HG03469 (cell line): ENCODE measurements around the gene TMPRSS6.

ENCODE experiments used
- ATAC-seq: cut with Tn5 transposase; IDR thresholded peaks from one replicate; pipeline ENCODE4 v1.9.1; 2021; ENCODE audit warnings: mild to moderate bottlenecking, moderate library complexity, moderate number of reproducible peaks; ENCODE audit not compliant: unreplicated experiment

TMPRSS6 gene

DNA sequence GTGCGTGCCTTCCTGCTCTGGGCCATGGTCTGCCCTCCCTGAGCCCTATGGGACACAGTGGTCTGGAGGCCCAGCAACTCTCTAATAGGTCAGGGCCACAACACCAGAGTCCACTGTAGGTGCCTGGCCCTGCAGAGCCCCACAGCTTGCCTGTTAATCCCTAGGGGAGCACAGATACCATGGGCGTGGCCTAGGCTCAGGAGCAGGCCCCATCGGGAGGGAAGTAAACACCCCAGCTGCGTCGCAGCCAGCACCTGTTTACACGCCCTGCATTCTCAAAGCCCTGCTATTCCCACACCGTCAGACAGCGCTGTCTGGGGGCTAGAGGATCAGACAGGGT, 55.5 kb downstream of the TMPRSS6 start:
- ATAC-seq, result no peak

DNA sequence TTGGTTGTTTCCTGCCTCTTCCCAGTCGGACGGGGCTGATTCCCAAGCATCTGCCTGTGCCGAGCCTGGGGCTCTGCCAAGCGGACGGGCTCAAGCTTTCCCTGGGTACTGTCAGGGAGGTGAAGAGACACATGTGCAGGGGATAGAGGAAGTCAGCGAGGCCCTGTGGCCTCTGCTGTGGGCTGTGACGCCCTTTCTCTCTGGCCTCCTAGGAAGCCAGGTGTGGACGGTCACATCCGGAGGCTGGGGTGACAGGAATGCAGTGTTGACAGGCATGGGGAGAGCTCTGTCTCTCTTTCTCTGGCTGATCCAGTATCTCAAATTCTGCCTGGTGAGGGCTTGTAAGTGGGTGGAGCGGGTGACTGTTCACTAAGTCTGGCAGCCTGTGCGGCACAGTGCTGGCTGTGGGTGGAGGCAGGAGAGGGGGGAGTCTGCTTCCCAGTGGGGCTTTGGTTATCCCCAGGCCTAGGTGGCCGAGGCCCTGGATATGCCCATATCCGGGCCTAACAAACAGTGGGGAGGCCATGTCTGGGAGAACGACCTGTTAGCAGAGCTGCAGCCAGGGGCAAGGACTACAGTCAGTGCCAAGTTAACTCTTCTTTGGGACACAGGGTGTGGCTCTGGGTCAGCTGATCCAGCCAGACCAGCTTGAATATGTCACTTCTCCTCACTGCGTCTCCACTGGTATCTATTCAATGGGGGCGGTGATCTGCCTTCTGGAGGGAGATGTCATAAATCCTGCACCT, 56.0 kb downstream of the TMPRSS6 start:
- ATAC-seq, result no peak

DNA sequence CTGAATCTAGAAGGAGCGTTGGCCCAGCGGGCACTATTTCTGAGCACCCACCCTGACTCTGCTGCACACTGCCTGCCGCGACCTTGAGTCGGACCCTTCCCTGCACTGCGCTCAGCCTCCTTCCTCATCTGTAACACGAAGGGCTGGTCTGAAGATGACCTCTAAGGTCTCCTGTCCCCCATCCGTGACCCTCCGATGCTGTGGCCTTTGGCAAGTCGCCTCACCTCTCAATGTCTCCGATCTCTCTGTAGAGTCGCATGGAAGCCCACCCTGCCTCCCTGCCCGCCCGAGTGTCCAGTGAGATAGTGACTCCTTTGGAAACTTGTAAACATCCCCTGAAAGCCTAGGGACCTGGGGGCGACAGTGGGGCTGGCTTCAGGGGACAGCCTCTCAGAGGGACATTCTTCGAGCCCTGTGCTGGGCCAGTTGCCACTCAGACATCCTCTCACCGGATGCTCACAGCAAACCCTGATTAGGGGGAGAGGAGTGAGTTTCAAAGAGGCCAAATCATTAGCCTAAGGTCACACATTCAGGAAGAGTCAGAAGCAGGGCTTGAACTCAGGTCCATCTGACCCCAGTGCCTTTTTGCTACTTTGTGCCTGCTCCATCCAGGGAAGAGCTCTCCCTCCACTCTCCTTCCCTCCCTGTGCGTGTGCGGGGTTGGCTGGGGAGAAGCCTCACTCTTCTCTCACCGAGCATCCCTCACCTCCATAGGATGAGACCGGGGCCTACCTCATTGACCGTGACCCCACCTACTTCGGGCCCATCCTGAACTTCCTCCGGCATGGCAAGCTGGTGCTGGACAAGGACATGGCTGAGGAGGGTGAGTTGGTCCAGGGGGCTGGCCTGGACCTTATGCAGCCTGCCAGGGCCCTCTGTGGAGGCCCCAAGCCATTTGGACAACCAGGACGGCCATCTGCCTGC, 56.9 kb downstream of the TMPRSS6 start:
- no peak for ATAC-seq

GRCh38 chr22:37051391-37052385, 57.8 kb downstream of the TMPRSS6 start, which contains the start of gene KCTD17:
TSS of gene KCTD17 (plus strand) at chr22:37051742. CDS start at chr22:37051761, 19 bp downstream.
- ATAC-seq, result no peak

- ATAC-seq, result no peak
Measured at GRCh38 chr22:37050913-37051312, 58.6 kb downstream of the TMPRSS6 start.

- no peak for ATAC-seq
Measured at GRCh38 chr22:37049224-37049623, 60.3 kb downstream of the TMPRSS6 start.

DNA sequence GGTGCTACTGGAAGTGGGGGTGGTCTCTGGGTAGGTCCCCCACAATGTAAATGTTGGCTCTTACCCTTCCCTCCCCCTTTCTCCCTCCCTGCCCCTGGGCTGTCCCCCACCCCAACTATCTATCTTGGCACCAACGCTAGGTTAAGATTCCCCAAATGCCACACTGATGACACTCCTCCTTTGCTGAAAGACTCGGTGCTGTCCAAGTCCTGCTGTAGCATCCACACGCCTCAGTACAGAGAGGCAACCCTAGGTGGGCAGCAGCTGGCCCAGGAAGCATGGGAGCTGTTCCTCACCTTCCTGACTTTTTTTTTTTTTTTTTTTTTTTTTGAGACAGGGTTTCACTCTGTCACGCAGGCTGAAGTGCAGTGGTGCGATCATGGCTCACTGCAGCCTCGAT, 61.4 kb downstream of the TMPRSS6 start:
- no peak for ATAC-seq

DNA sequence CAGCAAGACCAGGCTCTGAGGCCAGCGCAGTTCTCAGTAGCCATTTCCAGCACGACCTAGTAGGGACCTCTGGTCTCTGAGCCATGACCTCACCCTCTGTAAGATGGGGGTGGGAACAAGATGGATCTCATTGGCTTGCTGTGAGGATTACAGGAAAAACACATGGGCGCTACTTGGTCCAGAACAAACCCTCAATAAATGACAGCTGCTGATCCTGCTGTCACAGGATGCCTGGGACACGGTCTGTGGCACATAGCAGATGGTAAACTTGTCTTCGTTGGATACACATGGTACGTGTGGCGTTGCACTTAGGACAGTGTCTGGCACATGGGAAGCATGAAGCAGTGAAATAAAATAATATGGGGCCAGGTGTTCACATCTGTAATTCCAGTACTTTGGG, 62.5 kb downstream of the TMPRSS6 start:
- ATAC-seq, result no peak

- ATAC-seq, result no peak
Measured at GRCh38 chr22:37046589-37046988, 62.9 kb downstream of the TMPRSS6 start.

DNA sequence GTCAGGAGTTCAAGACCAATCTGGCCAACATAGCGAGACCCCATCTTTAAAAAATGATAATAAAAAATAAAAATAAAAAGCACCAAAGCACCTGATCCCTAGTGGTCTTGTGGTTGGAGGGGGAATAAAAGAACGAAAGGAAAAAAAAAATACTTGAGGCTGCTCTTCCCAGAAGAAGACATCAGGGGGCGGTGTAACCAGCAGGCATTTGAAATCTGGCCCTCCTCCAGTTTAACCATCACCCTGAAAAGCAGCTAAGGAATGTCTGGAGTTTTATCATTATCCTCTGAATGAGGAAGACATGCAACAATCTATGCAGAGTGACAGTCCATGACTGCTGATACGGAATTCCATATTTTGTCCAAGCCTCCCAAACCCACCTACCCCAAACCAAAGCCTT, 63.6 kb downstream of the TMPRSS6 start:
- no peak for ATAC-seq

- no peak for ATAC-seq
Measured at GRCh38 chr22:37044634-37045625, 64.6 kb downstream of the TMPRSS6 start.

DNA sequence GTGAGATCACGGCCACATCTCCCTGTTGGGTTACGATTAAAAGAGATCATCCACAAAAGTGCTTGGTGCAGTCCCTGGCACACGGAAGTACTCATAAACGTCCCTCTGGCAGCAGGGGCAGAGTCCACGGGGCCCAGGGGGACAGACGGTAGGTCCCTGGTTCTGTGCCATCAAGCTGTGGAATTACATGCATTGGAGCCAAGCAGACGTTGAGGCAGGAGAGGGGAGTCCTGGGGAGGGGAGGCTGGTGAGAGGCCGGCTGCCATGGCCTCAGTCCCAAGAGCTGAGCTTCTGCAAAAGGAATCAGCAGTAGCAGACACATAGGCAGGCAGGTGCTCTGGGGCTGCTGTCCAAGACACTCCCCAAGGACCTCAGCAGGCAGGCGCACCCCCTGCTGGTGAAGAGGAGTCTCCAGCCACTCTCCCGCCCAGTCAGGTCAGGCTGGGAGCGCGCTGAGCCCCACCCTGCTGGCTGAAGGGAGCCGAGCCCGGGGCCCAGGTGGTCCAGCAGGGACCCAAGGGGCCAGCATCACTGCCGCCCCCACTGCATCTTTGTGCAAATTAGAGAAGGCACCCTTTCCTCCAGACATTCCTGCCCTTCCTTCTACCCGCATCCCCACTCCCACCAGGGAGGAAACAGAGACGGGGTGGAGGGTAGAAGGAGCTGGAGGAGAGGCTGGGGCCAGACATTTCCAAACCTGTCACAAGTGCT, 65.5 kb downstream of the TMPRSS6 start:
- ATAC-seq, result no peak

GRCh38 chr22:37043209-37043827, 66.2 kb downstream of the TMPRSS6 start:
- no peak for ATAC-seq

DNA sequence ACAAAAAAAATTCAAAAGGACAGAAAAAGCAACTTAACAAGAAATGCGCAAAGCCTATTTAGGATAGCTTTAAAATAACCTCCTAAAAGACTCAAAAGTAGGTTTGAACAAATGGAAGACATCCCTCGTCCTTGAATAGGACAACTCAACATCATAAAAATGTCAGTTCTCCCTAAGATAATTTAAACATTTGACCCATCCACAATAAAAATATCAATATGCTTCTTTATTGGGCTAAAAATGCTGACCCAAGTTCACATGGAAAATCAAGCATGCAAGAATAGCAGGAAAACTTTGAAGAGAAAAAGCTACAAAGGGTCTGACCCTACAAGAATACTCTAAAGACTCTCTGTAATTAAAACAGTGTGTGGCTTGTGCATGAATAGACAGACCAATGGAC, 70.0 kb downstream of the TMPRSS6 start:
- ATAC-seq, result no peak

DNA sequence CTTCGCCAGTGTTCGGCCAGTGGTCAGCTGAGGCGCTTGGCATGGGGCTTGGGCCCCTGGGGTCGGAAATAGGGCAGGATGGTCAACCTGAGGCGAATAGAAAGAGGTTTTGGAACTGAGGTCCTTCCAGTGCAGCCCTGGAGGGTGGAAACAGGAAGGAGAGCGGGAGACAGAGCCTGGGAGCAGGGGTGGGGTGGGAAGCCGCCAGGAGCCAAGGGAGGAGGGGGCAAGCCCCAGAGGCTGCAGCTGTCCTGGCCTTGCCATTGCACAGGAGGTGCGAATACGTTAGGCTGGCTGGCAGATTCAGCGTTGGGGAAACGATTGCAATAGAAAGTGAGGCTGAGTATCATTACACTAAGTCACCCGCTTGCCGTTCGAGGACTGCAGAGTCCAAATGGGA, 71.8 kb downstream of the TMPRSS6 start:
- no peak for ATAC-seq

DNA sequence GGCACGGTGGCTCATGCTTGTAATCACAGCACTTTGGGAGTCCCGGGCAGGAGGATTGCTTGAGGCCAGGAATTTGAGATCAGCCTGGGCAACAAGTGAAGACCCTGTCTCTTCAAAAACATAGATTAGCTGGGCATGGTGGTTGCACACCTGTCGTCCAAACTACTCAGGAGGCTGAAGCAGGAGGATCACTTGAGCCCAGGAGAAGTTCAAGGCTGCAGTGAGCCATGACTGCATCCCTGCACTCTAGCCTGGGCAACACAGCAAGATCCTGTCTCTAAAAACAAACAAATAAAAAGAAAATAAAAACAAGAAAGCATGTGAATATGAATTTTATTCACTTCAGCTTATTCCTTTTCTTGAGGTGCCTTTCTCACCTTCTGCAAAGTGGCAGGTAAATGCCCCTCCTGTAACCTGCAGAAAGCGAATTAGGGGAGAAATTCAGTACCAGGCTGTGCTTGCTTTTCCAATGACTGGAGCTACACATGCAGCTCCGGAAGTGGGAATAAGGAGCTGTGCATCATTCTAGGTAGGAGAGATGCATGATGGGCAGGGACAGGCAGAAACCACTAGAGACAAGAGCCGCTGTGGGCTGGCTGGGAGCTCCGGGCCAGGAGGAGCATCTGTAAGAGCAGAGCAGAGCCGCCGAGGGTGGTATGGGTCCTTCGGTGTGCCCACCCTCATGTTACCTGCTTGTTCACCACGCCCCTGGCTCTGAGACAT, 72.7 kb downstream of the TMPRSS6 start:
- no peak for ATAC-seq

DNA sequence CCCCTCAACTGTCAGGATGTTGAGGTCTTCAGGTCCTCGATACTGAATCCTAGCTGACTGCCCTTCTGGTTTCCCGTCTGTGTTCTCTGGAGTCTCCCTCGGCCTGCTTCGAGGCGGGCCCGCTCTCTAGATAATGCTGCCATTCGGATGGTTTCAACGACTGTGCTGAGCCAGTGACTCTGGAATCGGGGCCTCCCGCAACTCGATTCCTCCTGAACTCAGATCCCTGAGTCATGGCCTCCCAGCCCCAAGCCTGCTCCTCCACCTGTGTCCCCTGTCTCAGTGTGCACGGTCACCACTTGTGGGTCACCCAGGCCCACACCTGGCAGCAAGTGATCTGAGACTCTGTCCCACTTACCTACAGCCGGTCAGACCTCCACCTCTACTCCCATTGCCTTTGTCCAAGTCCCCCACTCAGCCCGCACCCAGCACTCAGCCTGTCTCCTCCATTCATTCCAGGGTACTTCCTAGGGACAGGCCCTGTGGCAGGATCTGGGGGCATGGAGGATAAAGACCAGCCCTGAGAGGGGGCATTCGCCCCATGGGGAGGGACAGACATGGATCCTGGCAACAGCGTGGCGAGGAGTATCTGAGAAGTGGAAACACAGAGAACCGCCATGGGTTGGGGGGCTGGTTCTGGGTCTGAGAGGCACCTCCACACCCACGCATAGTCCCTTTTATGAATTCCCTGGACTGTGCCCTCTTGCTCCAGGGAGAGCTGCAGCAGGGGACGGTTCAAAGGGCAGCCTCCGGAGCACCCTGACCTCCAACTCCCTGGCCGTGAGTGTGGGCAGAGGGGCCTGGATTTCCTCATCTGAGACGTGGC, 75.7 kb downstream of the TMPRSS6 start:
- ATAC-seq, result no peak
